Astrocyte (in vitro differentiated cells and primary cell): Measurements from ENCODE around the gene WDR47. TPM values are rescaled to one million over a fixed set of nuclear protein-coding genes. Genes with fewer than 3 reads are reported as not detected.

ENCODE experiments used
- DNase-seq: peaks from one replicate; pipeline ENCODE4 v3.0.0-alpha.2; 2010; ENCODE audit warnings: low read depth
- FAIRE-seq: peaks from 2 replicates; lab custom pipeline; 2011; peaks lifted over from hg19 to GRCh38; lab: Jason Lieb, UNC
- H2AFZ ChIP-seq: 2 replicates; pipeline ENCODE4 v1.6.0; 2012; ENCODE audit warnings: low read depth, low read length, inconsistent platforms
- H3K27ac ChIP-seq: 2 replicates; pipeline ENCODE4 v1.5.1; 2011; ENCODE audit warnings: low read depth, low read length, inconsistent platforms
- H3K27me3 ChIP-seq: 2 replicates; pipeline ENCODE4 v1.6.0; 2011; ENCODE audit warnings: low read length, inconsistent platforms; ENCODE audit not compliant: insufficient read depth
- H3K36me3 ChIP-seq: 2 replicates; pipeline ENCODE4 v1.5.1; 2011; ENCODE audit warnings: low read length, inconsistent platforms; ENCODE audit not compliant: insufficient read depth
- H3K4me1 ChIP-seq: 2 replicates; pipeline ENCODE4 v1.5.1; 2011; ENCODE audit warnings: low read length, inconsistent platforms; ENCODE audit not compliant: insufficient read depth
- H3K4me2 ChIP-seq: 2 replicates; pipeline ENCODE4 v1.6.0; 2012; ENCODE audit warnings: low read length, inconsistent platforms
- H3K4me3 ChIP-seq: 2 replicates; pipeline ENCODE4 v1.5.1; 2011; ENCODE audit warnings: low read depth, mild to moderate bottlenecking, low read length, inconsistent platforms; ENCODE audit not compliant: insufficient read depth
- H3K79me2 ChIP-seq: 2 replicates; pipeline ENCODE4 v1.6.0; 2012; ENCODE audit warnings: mild to moderate bottlenecking, low read length, inconsistent platforms; ENCODE audit not compliant: insufficient read depth
- H3K9ac ChIP-seq: 2 replicates; pipeline ENCODE4 v1.6.0; 2012; ENCODE audit warnings: mild to moderate bottlenecking, low read length, inconsistent platforms
- H3K9me3 ChIP-seq: 2 replicates; pipeline ENCODE4 v1.5.1; 2012; ENCODE audit warnings: low read depth, mild to moderate bottlenecking, low read length, inconsistent platforms; ENCODE audit not compliant: insufficient read depth
- H4K20me1 ChIP-seq: 2 replicates; pipeline ENCODE4 v1.6.0; 2012; ENCODE audit warnings: low read length, inconsistent platforms; ENCODE audit not compliant: insufficient read depth
- H3K27ac Mint-ChIP-seq: one replicate; pipeline ENCODE4 v1.8.0; 2021; ENCODE audit warnings: mild to moderate bottlenecking, mixed read lengths; ENCODE audit not compliant: unreplicated experiment
- H3K27me3 Mint-ChIP-seq: one replicate; pipeline ENCODE4 v1.8.0; 2021; ENCODE audit warnings: low read depth, mixed read lengths; ENCODE audit not compliant: unreplicated experiment
- H3K36me3 Mint-ChIP-seq: one replicate; pipeline ENCODE4 v1.8.0; 2021; ENCODE audit warnings: low read depth, mixed read lengths; ENCODE audit not compliant: unreplicated experiment
- H3K4me1 Mint-ChIP-seq: one replicate; pipeline ENCODE4 v1.8.0; 2021; ENCODE audit warnings: low read depth, mixed read lengths; ENCODE audit not compliant: unreplicated experiment
- H3K4me3 Mint-ChIP-seq: one replicate; pipeline ENCODE4 v1.8.0; 2021; ENCODE audit warnings: mild to moderate bottlenecking, moderate library complexity, mixed read lengths; ENCODE audit not compliant: unreplicated experiment
- H3K9me3 Mint-ChIP-seq: one replicate; pipeline ENCODE4 v1.8.0; 2021; ENCODE audit warnings: mild to moderate bottlenecking, mixed read lengths; ENCODE audit not compliant: unreplicated experiment
- CTCF ChIP-seq: IDR thresholded peaks from 2 replicates; pipeline ENCODE4 v1.5.1; 2011; ENCODE audit warnings: low read depth, mild to moderate bottlenecking, inconsistent platforms, low read length, moderate library complexity; ENCODE audit not compliant: insufficient read depth
- EZH2 ChIP-seq: IDR thresholded peaks from 2 replicates; pipeline ENCODE4 v1.6.1; 2012; ENCODE audit warnings: mild to moderate bottlenecking, low read length, inconsistent platforms; ENCODE audit not compliant: insufficient read depth
- total RNA-seq: library from RNA; stranded (reverse); gene quantifications from 2 replicates; pipeline ENCODE4 v1.2.1, GENCODE V29; 2021

WDR47 gene
- total RNA-seq, 1 donor from 2014 or later, result 34.2 TPM

GRCh38 chr1:109027841-109028240 is 14.1 kb downstream of the WDR47 start:
- Histone ChIP-seq H3K4me3 (no peak overlapping the region), H3K4me2 (no peak overlapping the region), H3K4me1 (no peaks in the 10 kb centered on the region), H3K27me3 (no peaks in the 10 kb centered on the region), H3K79me2 (peaks cover 76% of the 10 kb centered on the region), H3K9ac (no peak overlapping the region), H3K9me3 (no peaks in the 10 kb centered on the region), H3K27ac (no peak overlapping the region), H3K36me3 (no peaks in the 10 kb centered on the region), H2AFZ (no peak overlapping the region), H4K20me1 (peaks cover 51% of the 10 kb centered on the region)
- Mint-ChIP-seq H3K36me3 (peaks cover 2% of the 10 kb centered on the region), H3K4me3 (no peak overlapping the region), H3K4me1 (peaks cover 4% of the 10 kb centered on the region), H3K27me3 (no peaks in the 10 kb centered on the region), H3K27ac (no peak overlapping the region), H3K9me3 (no peaks in the 10 kb centered on the region)
- no peak for TF ChIP-seq EZH2
- FAIRE-seq (no peak), DNase-seq (no peak)

- peaks cover 4% of the 10 kb centered on the region for H3K4me1 Mint-ChIP-seq
- H3K4me3 Mint-ChIP-seq, result no peak overlapping the region
- Histone ChIP-seq H3K4me3 (no peak overlapping the region), H3K27ac (no peak overlapping the region), H4K20me1 (peaks cover 40% of the 10 kb centered on the region), H3K9ac (no peak overlapping the region), H3K27me3 (no peaks in the 10 kb centered on the region), H3K79me2 (peaks cover 57% of the 10 kb centered on the region), H3K4me1 (no peaks in the 10 kb centered on the region), H2AFZ (no peak overlapping the region), H3K36me3 (no peaks in the 10 kb centered on the region), H3K4me2 (no peak overlapping the region), H3K9me3 (no peaks in the 10 kb centered on the region)
- no peak for DNase-seq
- H3K27ac Mint-ChIP-seq, result no peak overlapping the region
- peaks cover 2% of the 10 kb centered on the region for H3K36me3 Mint-ChIP-seq
- H3K9me3 Mint-ChIP-seq, result no peaks in the 10 kb centered on the region
- no peak for FAIRE-seq
- TF ChIP-seq CTCF (no peak), EZH2 (no peak)
- no peaks in the 10 kb centered on the region for H3K27me3 Mint-ChIP-seq
Observed at GRCh38 chr1:109025694-109026093, 16.2 kb downstream of the WDR47 start.

DNA sequence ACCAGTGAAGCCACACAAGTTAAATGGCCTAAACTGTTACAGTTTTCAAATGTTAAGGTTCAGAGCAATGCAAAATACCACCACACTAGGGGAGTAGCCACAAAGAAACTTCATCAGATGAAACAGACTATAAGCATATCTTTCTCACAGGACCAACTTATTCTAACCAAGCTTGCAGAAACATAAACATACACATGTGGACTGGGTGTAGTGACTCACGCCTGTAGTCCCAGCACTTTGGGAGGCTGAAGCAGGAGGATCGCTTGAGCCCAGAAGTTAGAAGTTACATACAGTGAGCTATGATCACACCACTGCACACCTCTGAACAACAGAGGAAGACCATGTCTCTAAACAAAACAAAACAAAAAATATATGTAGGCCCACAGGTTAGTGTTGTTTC is 17.3 kb downstream of the WDR47 start:
- Histone ChIP-seq H3K9ac (no peak overlapping the region), H2AFZ (no peak overlapping the region), H3K4me3 (no peak overlapping the region), H3K4me1 (no peaks in the 10 kb centered on the region), H3K36me3 (no peaks in the 10 kb centered on the region), H3K79me2 (peaks cover 48% of the 10 kb centered on the region), H3K27ac (no peak overlapping the region), H3K4me2 (no peak overlapping the region), H3K9me3 (no peaks in the 10 kb centered on the region), H3K27me3 (no peaks in the 10 kb centered on the region), H4K20me1 (peaks cover 33% of the 10 kb centered on the region)
- Mint-ChIP-seq H3K36me3 (peaks cover 3% of the 10 kb centered on the region), H3K27ac (no peak overlapping the region), H3K4me1 (peaks cover 4% of the 10 kb centered on the region), H3K27me3 (no peaks in the 10 kb centered on the region), H3K9me3 (no peaks in the 10 kb centered on the region), H3K4me3 (no peak overlapping the region)
- no peak for TF ChIP-seq CTCF
- TF ChIP-seq EZH2, result no peak
- no peak for FAIRE-seq
- no peak for DNase-seq
